Adipose tissue (tissue), 3 donors: ENCODE measurements around the gene TRIM10. TPM values are rescaled to one million over a fixed set of nuclear protein-coding genes. Genes with fewer than 3 reads are reported as not detected.

Experiments used
- H3K27ac ChIP-seq: one replicate; pipeline ENCODE4 v1.5.1; 2013; ENCODE audit warnings: low read depth, low read length
- WGBS, 3 donors: extraction: QIAGEN DNeasy Blood & Tissue Kit; methylation state at CpG; one replicate each; pipeline ENCODE4 v1.1.7; 2013; 5-methylcytosine and 5-hydroxymethylcytosine counted together
- polyA plus RNA-seq, 3 donors: library from polyadenylated mRNA; stranded (reverse); fragments of 200-250 nt; gene quantifications; one replicate each; pipeline ENCODE4 v1.2.3, GENCODE V29; 2013
- donor health status: healthy with polysubstance abuse.
- donor health status: Bipolar disorder and iron deficiency.
- donor health status: healthy.

The TRIM10 gene
- not detected for polyA plus RNA-seq

- 75 to 80% (median 78%) methylated on average over 4 of the region's 4 CpGs for WGBS, 3 donors
- H3K27ac ChIP-seq, result no peak within 1 kb of the TSS
These were observed at the start of gene TRIM10 for GRCh38 chr6:30160785-30161531. TRIM10 (minus strand) TSS chr6:30161211; CDS start chr6:30160858, 353 bp downstream.

GRCh38 chr6:30207619-30208295, 46.7 kb upstream of the TRIM10 start:
- 48 to 76% (median 61%) methylated on average over 4 of the region's 4 CpGs for WGBS, 3 donors
- H3K27ac ChIP-seq, result no peak overlapping the region

- no peak overlapping the region for H3K27ac ChIP-seq
- 37 to 51% (median 46%) methylated on average over 11 of the region's 11 CpGs for WGBS, 3 donors
These were observed 46.0 kb upstream of the TRIM10 start for GRCh38 chr6:30206799-30207618.

GRCh38 chr6:30206152-30206551, 45.1 kb upstream of the TRIM10 start:
- 70 to 81% (median 77%) methylated on average over 7 of the region's 7 CpGs for WGBS, 3 donors
- H3K27ac ChIP-seq, result no peak overlapping the region

GRCh38 chr6:30204116-30204515, 43.1 kb upstream of the TRIM10 start:
- 95 to 96% (median 96%) methylated on average over 1 of the region's 1 CpG for WGBS, 3 donors

GRCh38 chr6:30202366-30202765, 41.4 kb upstream of the TRIM10 start:
- H3K27ac ChIP-seq, result no peak overlapping the region
- 80 to 91% (median 90%) methylated on average over 4 of the region's 4 CpGs for WGBS, 3 donors

More at GRCh38 chr6:30204116-30204515, 43.1 kb upstream of the TRIM10 start:
- H3K27ac ChIP-seq, result no peak overlapping the region

- 63 to 67% (median 64%) methylated on average over 6 of the region's 6 CpGs for WGBS, 3 donors
- no peak overlapping the region for H3K27ac ChIP-seq
These were observed 39.7 kb upstream of the TRIM10 start for GRCh38 chr6:30200551-30201281.

GRCh38 chr6:30198166-30199084, 37.4 kb upstream of the TRIM10 start:
- no peak overlapping the region for H3K27ac ChIP-seq
- 92 to 95% (median 93%) methylated on average over 34 of the region's 34 CpGs for WGBS, 3 donors

GRCh38 chr6:30196376-30196775, 35.4 kb upstream of the TRIM10 start:
- H3K27ac ChIP-seq, result no peak overlapping the region
- 94 to 97% (median 95%) methylated on average over 12 of the region's 12 CpGs for WGBS, 3 donors

GRCh38 chr6:30195951-30196350, 34.9 kb upstream of the TRIM10 start:
- WGBS, 3 donors, result 86 to 92% (median 91%) methylated on average over 1 of the region's 1 CpG

GRCh38 chr6:30194797-30195690, 34.0 kb upstream of the TRIM10 start:
- 88 to 91% (median 89%) methylated on average over 8 of the region's 8 CpGs for WGBS, 3 donors
- no peak overlapping the region for H3K27ac ChIP-seq

More at GRCh38 chr6:30195951-30196350, 34.9 kb upstream of the TRIM10 start:
- no peak overlapping the region for H3K27ac ChIP-seq

GRCh38 chr6:30192076-30192475, 31.1 kb upstream of the TRIM10 start:
- WGBS, 3 donors, result 86 to 95% (median 92%) methylated on average over 7 of the region's 7 CpGs

GRCh38 chr6:30188541-30188940, 27.5 kb upstream of the TRIM10 start:
- H3K27ac ChIP-seq, result no peak overlapping the region
- 94 to 98% (median 97%) methylated on average over 5 of the region's 5 CpGs for WGBS, 3 donors

More at GRCh38 chr6:30192076-30192475, 31.1 kb upstream of the TRIM10 start:
- H3K27ac ChIP-seq, result no peak overlapping the region

- no peak overlapping the region for H3K27ac ChIP-seq
- WGBS, 3 donors, result 90 to 93% (median 92%) methylated on average over 20 of the region's 20 CpGs
These were observed 25.0 kb upstream of the TRIM10 start for GRCh38 chr6:30185846-30186484.

- WGBS, 3 donors, result 74 to 95% (median 92%) methylated on average over 5 of the region's 5 CpGs
- H3K27ac ChIP-seq, result no peak overlapping the region
These were observed 23.5 kb upstream of the TRIM10 start for GRCh38 chr6:30184417-30185031.
